GM12874 (cell line): Measurements from ENCODE around the gene UROC1.

Experiments
- CTCF ChIP-seq: IDR thresholded peaks from 2 replicates; pipeline ENCODE4 v1.5.1; 2011; ENCODE audit warnings: low read depth, mild to moderate bottlenecking, control low read depth, low read length, moderate library complexity; ENCODE audit not compliant: insufficient read depth

The UROC1 gene

GRCh38 chr3:126447456-126448106, 70.0 kb downstream of the UROC1 start:
- TF ChIP-seq CTCF: no peak

GRCh38 chr3:126446791-126447190, 70.8 kb downstream of the UROC1 start:
- no peak for TF ChIP-seq CTCF

GRCh38 chr3:126446301-126446700, 71.3 kb downstream of the UROC1 start:
- TF ChIP-seq CTCF: no peak

- TF ChIP-seq CTCF: no peak
Measured at GRCh38 chr3:126445506-126445905, 72.1 kb downstream of the UROC1 start.

- no peak for TF ChIP-seq CTCF
Measured at GRCh38 chr3:126442856-126443242, 74.7 kb downstream of the UROC1 start.

GRCh38 chr3:126442094-126442855, 75.3 kb downstream of the UROC1 start:
- TF ChIP-seq CTCF: no peak

- no peak for TF ChIP-seq CTCF
Measured at GRCh38 chr3:126441256-126441880, 76.2 kb downstream of the UROC1 start.
